GM23338 (cell line): Measurements from ENCODE around the gene CARF. TPM values are rescaled to one million over a fixed set of nuclear protein-coding genes. Genes with fewer than 3 reads are reported as not detected.

ENCODE experiments used
- ATAC-seq: fragments of 200-7000 bp; cut with Tn5 transposase; 3 replicates; pipeline ENCODE4 v1.9.1; 2020
- DNase-seq: peaks from one replicate; pipeline ENCODE4 v3.0.0-alpha.2; 2015; ENCODE audit warnings: low spot score
- H2AFZ ChIP-seq: fragments of 200-600 bp; sonication (generic); 2 replicates; pipeline ENCODE4 v1.8.0; 2016; ENCODE audit warnings: antibody characterized with exemption, mild to moderate bottlenecking, moderate library complexity
- H3F3A ChIP-seq: fragments of 200-600 bp; sonication (generic); replicated peaks from 2 replicates; pipeline ENCODE4 v1.8.0; 2017; ENCODE audit warnings: antibody characterized with exemption, mixed run types, low read depth
- H3K27ac ChIP-seq: fragments of 200-600 bp; sonication (generic); 2 replicates; pipeline ENCODE4 v1.6.1; 2016; ENCODE audit warnings: low read depth
- H3K27me3 ChIP-seq: fragments of 200-600 bp; sonication (generic); 2 replicates; pipeline ENCODE4 v1.8.0; 2016; ENCODE audit warnings: mild to moderate bottlenecking, mixed run types, moderate library complexity; ENCODE audit not compliant: insufficient read depth
- H3K36me3 ChIP-seq: fragments of 200-600 bp; sonication (generic); 2 replicates; pipeline ENCODE4 v1.8.0; 2016; ENCODE audit warnings: mild to moderate bottlenecking; ENCODE audit not compliant: insufficient read depth
- H3K4me1 ChIP-seq: fragments of 200-600 bp; sonication (generic); 2 replicates; pipeline ENCODE4 v1.8.0; 2016; ENCODE audit warnings: mild to moderate bottlenecking, moderate library complexity; ENCODE audit not compliant: insufficient read depth
- H3K4me2 ChIP-seq: fragments of 200-600 bp; sonication (generic); 2 replicates; pipeline ENCODE4 v1.7.1; 2017; ENCODE audit warnings: mixed run types
- H3K4me3 ChIP-seq: fragments of 200-600 bp; sonication (generic); 2 replicates; pipeline ENCODE4 v1.6.1; 2016; ENCODE audit warnings: mixed run types
- H3K79me2 ChIP-seq: fragments of 200-600 bp; sonication (generic); replicated peaks from 2 replicates; pipeline ENCODE4 v1.8.0; 2017; ENCODE audit warnings: mild to moderate bottlenecking; ENCODE audit not compliant: insufficient read depth
- H3K9me2 ChIP-seq: fragments of 200-600 bp; sonication (generic); 2 replicates; pipeline ENCODE4 v1.8.0; 2017; ENCODE audit not compliant: insufficient read depth
- H4K20me1 ChIP-seq: fragments of 200-600 bp; sonication (generic); replicated peaks from 2 replicates; pipeline ENCODE4 v1.8.0; 2017; ENCODE audit warnings: mild to moderate bottlenecking; ENCODE audit not compliant: insufficient read depth
- H3K27ac Mint-ChIP-seq: 2 replicates; pipeline ENCODE4 v1.8.0; 2020; ENCODE audit warnings: inconsistent platforms, mild to moderate bottlenecking, moderate library complexity, mixed read lengths
- H3K27me3 Mint-ChIP-seq: 3 replicates; pipeline ENCODE4 v1.8.0; 2022; ENCODE audit warnings: low read depth, mild to moderate bottlenecking, moderate library complexity, mixed read lengths, inconsistent platforms; ENCODE audit not compliant: insufficient read depth, poor library complexity
- H3K36me3 Mint-ChIP-seq: 3 replicates; pipeline ENCODE4 v1.8.0; 2021; ENCODE audit warnings: low read depth, mild to moderate bottlenecking, inconsistent platforms, moderate library complexity, mixed read lengths
- H3K4me1 Mint-ChIP-seq: 3 replicates; pipeline ENCODE4 v1.8.0; 2020; ENCODE audit warnings: mild to moderate bottlenecking, inconsistent platforms, mixed read lengths
- H3K4me3 Mint-ChIP-seq: 3 replicates; pipeline ENCODE4 v1.8.0; 2021; ENCODE audit warnings: moderate library complexity, mild to moderate bottlenecking, inconsistent platforms, mixed read lengths
- H3K9me3 Mint-ChIP-seq: 3 replicates; pipeline ENCODE4 v1.8.0; 2020; ENCODE audit warnings: moderate library complexity, mild to moderate bottlenecking, inconsistent platforms, mixed read lengths
- CREB1 ChIP-seq: fragments of 250-450 bp; sonication (Bioruptor Pico); IDR thresholded peaks from 2 replicates; pipeline ENCODE4 v1.5.0; 2020; ENCODE audit warnings: low read depth, mild to moderate bottlenecking, moderate library complexity
- EZH2 ChIP-seq: fragments of 200-600 bp; sonication (generic); IDR thresholded peaks from one replicate; pipeline ENCODE4 v1.8.0; 2017; ENCODE audit warnings: antibody characterized with exemption, mild to moderate bottlenecking, low read depth; ENCODE audit not compliant: unreplicated experiment
- EZH2phosphoT487 ChIP-seq: fragments of 200-600 bp; sonication (generic); IDR thresholded peaks from one replicate; pipeline ENCODE4 v1.8.1; 2018; ENCODE audit warnings: antibody characterized with exemption; ENCODE audit not compliant: unreplicated experiment
- JUNB ChIP-seq: IDR thresholded peaks from one replicate; pipeline ENCODE4 v1.6.1; 2016; ENCODE audit warnings: antibody characterized with exemption; ENCODE audit not compliant: unreplicated experiment
- NANOG ChIP-seq: IDR thresholded peaks from 2 replicates; pipeline ENCODE4 v1.6.1; 2016; ENCODE audit warnings: antibody characterized with exemption, borderline replicate concordance
- POLR2AphosphoS5 ChIP-seq: IDR thresholded peaks from 2 replicates; pipeline ENCODE4 v1.6.1; 2016; ENCODE audit warnings: antibody characterized with exemption, low read depth
- STAT1 ChIP-seq: IDR thresholded peaks from one replicate; pipeline ENCODE4 v1.6.1; 2016; ENCODE audit warnings: antibody characterized with exemption; ENCODE audit not compliant: unreplicated experiment
- ZNF114 ChIP-seq: fragments of 250-450 bp; sonication (Bioruptor Pico); IDR thresholded peaks from 2 replicates; pipeline ENCODE4 v1.5.0; 2020; ENCODE audit warnings: mild to moderate bottlenecking, moderate library complexity
- ZNF331 ChIP-seq: fragments of 250-450 bp; sonication (Bioruptor Pico); IDR thresholded peaks from 2 replicates; pipeline ENCODE4 v1.5.0; 2020; ENCODE audit warnings: low read depth, mild to moderate bottlenecking, moderate library complexity
- ZNF462 ChIP-seq: fragments of 250-450 bp; sonication (Bioruptor Pico); IDR thresholded peaks from 2 replicates; pipeline ENCODE4 v1.5.0; 2020; ENCODE audit warnings: mild to moderate bottlenecking, moderate library complexity
- polyA plus RNA-seq: library from polyadenylated mRNA; unstranded; fragments of >200 nt; fragmentation: Nextera tagmentation; extraction: Ambion mirVana; gene quantifications from 2 replicates; pipeline ENCODE4 v1.2.1, GENCODE V29; 2016
- total RNA-seq: library from RNA; depleted of rRNA; stranded (reverse); fragments of >200 nt; shearing (Covaris generic); gene quantifications from 2 replicates; pipeline ENCODE4 v1.2.3, GENCODE V29; 2014
- TF ChIP-seq, protein P1 (sequence below), 2 experiments: fragments of 200-600 bp in 1 of 2; sonication (generic) in 1 of 2; conservative IDR thresholded peaks; 2 replicates each; pipeline versions ENCODE4 v1.5.1 to v1.6.1; 2016 to 2017; ENCODE audit warnings: antibody characterized with exemption in 2 of 2, low read depth in 2 of 2, mild to moderate bottlenecking in 2 of 2, moderate library complexity in 1 of 2
- TF ChIP-seq, protein P2 (sequence below): IDR thresholded peaks from 2 replicates; pipeline ENCODE4 v1.6.1; 2016; ENCODE audit warnings: antibody characterized with exemption
- TF ChIP-seq, protein P3 (sequence below): IDR thresholded peaks from one replicate; pipeline ENCODE4 v1.6.1; 2018; ENCODE audit warnings: antibody characterized with exemption; ENCODE audit not compliant: unreplicated experiment

The CARF gene
- total and polyA plus RNA-seq, 2 experiments from 2014 or later, result 1.7 to 3.3 TPM

DNA sequence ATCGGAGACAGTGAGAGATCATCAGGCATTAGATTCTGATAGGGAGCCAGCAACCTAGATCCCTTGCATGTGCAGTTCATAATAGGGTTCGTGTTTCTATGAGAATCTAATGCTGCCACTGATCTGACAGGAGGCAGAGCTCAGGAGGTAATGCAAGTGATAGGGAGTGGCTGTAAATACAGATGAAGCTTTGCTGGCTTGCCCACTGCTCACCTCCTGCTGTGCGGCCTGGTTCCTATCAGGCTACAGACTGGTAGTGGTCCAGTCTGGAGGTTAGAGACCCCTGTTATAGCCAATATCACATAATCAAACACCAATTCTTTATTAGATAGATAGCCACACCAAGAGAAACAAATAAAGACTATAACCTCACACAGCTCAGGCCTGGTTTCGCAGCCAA, 51.6 kb downstream of the CARF start:
- DNase-seq (peak; percentile 6), ATAC-seq (peak; percentile 49)
- no peak overlapping the region for H3K27ac Mint-ChIP-seq
- H3K36me3 Mint-ChIP-seq, result no peaks in the 10 kb centered on the region
- Histone ChIP-seq H3K27ac (no peak overlapping the region), H3K4me2 (no peak overlapping the region), H3K4me1 (no peaks in the 10 kb centered on the region; the same call in 1 of the 2 replicates), H4K20me1 (no peaks in the 10 kb centered on the region), H3K4me3 (no peak overlapping the region), H2AFZ (no peak overlapping the region), H3K36me3 (no peaks in the 10 kb centered on the region), H3K27me3 (no peaks in the 10 kb centered on the region), H3K79me2 (no peaks in the 10 kb centered on the region), H3F3A (no peaks in the 10 kb centered on the region), H3K9me2 (no peaks in the 10 kb centered on the region)
- no peaks in the 10 kb centered on the region for H3K27me3 Mint-ChIP-seq
- no peaks in the 10 kb centered on the region for H3K9me3 Mint-ChIP-seq
- peaks cover 4% of the 10 kb centered on the region; the same call in 2 of the 3 replicates for H3K4me1 Mint-ChIP-seq
- no peak overlapping the region for H3K4me3 Mint-ChIP-seq
- TF ChIP-seq NANOG, result no peak
- no peak for TF ChIP-seq ZNF462
- no peak for TF ChIP-seq JUNB
- TF ChIP-seq, protein P1, sequence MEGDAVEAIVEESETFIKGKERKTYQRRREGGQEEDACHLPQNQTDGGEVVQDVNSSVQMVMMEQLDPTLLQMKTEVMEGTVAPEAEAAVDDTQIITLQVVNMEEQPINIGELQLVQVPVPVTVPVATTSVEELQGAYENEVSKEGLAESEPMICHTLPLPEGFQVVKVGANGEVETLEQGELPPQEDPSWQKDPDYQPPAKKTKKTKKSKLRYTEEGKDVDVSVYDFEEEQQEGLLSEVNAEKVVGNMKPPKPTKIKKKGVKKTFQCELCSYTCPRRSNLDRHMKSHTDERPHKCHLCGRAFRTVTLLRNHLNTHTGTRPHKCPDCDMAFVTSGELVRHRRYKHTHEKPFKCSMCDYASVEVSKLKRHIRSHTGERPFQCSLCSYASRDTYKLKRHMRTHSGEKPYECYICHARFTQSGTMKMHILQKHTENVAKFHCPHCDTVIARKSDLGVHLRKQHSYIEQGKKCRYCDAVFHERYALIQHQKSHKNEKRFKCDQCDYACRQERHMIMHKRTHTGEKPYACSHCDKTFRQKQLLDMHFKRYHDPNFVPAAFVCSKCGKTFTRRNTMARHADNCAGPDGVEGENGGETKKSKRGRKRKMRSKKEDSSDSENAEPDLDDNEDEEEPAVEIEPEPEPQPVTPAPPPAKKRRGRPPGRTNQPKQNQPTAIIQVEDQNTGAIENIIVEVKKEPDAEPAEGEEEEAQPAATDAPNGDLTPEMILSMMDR (conservative IDR thresholded peaks at IDR 0.05; ENCODE audit: low read depth in 2 of 2), result no peak
- TF ChIP-seq ZNF331 (CRISPR knock-in tag), result no peak
- TF ChIP-seq, protein P2, sequence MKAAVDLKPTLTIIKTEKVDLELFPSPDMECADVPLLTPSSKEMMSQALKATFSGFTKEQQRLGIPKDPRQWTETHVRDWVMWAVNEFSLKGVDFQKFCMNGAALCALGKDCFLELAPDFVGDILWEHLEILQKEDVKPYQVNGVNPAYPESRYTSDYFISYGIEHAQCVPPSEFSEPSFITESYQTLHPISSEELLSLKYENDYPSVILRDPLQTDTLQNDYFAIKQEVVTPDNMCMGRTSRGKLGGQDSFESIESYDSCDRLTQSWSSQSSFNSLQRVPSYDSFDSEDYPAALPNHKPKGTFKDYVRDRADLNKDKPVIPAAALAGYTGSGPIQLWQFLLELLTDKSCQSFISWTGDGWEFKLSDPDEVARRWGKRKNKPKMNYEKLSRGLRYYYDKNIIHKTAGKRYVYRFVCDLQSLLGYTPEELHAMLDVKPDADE, result no peak
- TF ChIP-seq ZNF114, result no peak
- TF ChIP-seq, protein P3, sequence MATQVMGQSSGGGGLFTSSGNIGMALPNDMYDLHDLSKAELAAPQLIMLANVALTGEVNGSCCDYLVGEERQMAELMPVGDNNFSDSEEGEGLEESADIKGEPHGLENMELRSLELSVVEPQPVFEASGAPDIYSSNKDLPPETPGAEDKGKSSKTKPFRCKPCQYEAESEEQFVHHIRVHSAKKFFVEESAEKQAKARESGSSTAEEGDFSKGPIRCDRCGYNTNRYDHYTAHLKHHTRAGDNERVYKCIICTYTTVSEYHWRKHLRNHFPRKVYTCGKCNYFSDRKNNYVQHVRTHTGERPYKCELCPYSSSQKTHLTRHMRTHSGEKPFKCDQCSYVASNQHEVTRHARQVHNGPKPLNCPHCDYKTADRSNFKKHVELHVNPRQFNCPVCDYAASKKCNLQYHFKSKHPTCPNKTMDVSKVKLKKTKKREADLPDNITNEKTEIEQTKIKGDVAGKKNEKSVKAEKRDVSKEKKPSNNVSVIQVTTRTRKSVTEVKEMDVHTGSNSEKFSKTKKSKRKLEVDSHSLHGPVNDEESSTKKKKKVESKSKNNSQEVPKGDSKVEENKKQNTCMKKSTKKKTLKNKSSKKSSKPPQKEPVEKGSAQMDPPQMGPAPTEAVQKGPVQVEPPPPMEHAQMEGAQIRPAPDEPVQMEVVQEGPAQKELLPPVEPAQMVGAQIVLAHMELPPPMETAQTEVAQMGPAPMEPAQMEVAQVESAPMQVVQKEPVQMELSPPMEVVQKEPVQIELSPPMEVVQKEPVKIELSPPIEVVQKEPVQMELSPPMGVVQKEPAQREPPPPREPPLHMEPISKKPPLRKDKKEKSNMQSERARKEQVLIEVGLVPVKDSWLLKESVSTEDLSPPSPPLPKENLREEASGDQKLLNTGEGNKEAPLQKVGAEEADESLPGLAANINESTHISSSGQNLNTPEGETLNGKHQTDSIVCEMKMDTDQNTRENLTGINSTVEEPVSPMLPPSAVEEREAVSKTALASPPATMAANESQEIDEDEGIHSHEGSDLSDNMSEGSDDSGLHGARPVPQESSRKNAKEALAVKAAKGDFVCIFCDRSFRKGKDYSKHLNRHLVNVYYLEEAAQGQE, result no peak
- no peak for TF ChIP-seq STAT1
- TF ChIP-seq CREB1, result no peak
- TF ChIP-seq POLR2AphosphoS5, result no peak
- TF ChIP-seq EZH2phosphoT487, result no peak
- TF ChIP-seq EZH2, result no peak
